CD4-positive, alpha-beta T cell treated with Interleukin-15 for 1 hour (primary cell): ENCODE data around the gene COL26A1.
"Not testable (repeated sequence)": the region's sequence is repeated elsewhere in the genome, so short reads cannot be mapped to it uniquely, and the experiment has no call there.

ENCODE experiments used
- DNase-seq: peaks from one replicate; pipeline ENCODE4 v3.0.0-alpha.2; 2020

COL26A1 gene

GRCh38 chr7:101555921-101556275 lies 193.2 kb downstream of the COL26A1 start:
- DNase-seq, result no peak

DNA sequence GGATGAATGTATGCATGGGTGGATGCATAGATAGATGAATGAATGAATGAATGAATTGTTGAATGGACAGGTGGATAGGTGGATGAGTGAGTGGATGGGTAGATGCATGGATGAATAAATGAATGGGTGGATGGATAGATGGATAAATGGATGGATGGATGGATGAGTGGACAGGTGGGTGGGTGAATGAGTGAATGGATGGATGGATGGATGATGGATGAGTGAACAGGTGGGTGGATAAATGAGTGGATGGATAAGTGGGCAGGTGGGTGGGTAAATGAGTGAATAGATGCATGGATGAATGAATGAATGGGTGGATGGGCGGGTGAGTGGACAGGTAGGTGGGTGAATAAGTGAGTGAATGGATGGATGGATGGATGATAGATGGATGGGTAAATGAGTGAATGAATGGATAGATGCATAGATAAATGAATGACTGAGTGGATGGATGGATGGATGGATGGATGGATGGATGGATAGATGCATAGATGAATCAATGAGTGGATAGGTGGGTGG lies 193.8 kb downstream of the COL26A1 start:
- DNase-seq, result no peak

DNA sequence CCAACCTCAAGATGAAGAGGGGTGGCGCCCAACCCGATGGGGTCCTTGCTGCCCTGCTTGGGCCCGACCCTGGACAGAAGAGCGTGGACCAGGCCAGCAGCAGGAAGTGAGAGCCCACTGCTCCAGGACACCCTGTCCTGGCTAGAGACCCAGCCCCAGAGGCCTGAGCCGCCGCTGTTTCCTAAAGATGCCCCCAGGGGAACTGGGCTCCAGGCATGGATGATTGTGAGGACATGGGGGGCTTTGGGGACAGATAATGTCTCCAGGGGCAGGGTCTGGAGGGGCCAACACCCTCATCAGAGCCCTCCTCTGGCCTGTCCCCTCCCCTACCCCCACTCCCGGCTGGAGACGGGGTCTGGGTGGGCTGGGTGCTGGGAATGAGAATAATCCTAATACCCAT lies 194.7 kb downstream of the COL26A1 start:
- DNase-seq, result peak; percentile 8

GRCh38 chr7:101557978-101558741 lies 195.5 kb downstream of the COL26A1 start:
- peak; percentile 11 for DNase-seq

GRCh38 chr7:101558742-101559325 lies 196.2 kb downstream of the COL26A1 start:
- peak; percentile 5 for DNase-seq

- no peak for DNase-seq
Observed at GRCh38 chr7:101559586-101559985, 196.9 kb downstream of the COL26A1 start.

GRCh38 chr7:101560021-101560420 lies 197.3 kb downstream of the COL26A1 start:
- DNase-seq, result not testable (repeated sequence)

GRCh38 chr7:101560856-101561255 lies 198.2 kb downstream of the COL26A1 start:
- peak; percentile 7 for DNase-seq

DNA sequence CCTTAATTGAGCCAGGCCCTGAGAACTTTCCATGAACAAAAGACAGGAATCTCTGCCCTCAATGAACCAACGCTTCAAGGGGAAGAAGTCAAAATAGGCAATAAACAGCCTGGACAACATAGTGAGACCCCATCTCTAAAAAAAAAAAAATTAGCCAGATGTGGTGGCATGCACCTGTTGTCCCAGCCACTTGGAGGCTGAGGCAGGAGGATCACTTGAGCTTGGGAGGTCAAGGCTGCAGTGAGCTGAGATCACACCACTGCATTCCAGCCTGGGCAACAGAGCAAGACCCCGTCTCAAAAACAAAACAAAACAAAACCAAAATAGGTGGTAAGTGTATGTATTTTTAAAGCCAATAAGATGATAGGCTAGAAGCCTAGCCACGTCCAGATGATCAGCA lies 198.6 kb downstream of the COL26A1 start:
- DNase-seq, result peak; percentile 5

DNA sequence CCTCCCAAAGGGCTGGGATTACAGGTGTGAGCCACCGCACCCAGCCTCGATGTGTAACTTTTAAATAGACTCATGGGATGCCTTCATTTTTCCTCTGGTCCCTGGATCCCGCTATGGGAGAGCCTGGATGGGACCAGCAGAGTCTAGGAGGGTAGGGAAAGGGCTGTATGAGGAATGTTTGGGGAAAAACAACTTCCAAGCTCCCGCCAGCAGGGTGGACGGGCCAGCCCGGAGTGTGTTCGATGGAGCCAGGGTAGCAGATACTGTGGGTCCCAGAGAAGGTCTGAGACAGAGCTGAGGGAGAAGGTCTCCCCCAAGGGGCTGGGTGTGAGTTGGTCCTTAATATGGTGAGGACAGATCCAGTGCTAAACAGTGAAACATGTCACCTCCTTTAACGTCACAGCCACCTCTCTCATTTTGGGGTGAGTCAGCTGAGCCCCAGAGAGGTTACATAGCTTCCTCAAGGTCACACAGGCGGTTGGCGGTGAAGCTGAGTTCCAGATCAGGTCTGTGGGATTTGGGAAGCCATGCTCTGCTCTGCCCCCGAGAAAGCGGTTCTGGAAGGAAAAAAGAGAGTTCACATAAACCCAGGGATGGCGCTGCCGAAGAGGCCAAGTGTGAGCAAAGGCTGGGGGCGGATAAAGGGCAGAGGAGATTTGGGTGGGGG lies 200.0 kb downstream of the COL26A1 start:
- peak; percentile 12 for DNase-seq

DNA sequence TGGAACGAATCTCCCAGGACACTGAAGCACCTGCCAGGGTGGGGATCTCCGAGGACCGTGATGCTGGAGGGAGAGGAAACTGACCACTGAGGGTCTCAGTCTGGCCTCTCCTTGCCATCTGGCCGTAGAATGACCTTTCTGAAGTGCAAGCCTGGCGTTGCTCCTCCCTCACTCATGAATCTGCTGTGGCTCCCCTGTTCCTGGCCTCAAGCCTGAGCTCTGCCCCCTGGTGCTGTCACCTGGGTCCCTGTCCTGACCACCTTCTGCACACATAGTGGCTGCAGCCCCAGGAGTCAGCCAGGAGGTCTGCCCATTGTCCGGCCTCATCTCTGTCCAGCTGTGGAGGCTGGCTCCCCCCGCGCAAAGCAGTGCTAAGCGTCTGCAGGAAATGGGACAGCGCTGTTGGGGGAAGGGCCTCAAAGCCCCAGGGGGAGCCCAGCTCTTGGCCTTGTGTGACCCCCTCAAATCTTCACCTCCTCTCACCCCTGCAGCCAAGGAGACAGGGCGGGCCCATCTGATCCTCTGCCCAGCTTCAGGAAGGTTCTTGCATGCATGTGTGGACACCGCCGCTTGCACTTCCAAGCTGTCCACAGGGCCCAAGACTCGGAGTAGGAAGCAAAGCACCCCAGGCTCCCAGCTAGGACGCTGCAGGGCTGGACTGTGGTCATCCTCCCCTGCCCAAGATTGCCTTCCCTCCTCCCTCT lies 200.7 kb downstream of the COL26A1 start:
- peak; percentile 13 for DNase-seq

DNA sequence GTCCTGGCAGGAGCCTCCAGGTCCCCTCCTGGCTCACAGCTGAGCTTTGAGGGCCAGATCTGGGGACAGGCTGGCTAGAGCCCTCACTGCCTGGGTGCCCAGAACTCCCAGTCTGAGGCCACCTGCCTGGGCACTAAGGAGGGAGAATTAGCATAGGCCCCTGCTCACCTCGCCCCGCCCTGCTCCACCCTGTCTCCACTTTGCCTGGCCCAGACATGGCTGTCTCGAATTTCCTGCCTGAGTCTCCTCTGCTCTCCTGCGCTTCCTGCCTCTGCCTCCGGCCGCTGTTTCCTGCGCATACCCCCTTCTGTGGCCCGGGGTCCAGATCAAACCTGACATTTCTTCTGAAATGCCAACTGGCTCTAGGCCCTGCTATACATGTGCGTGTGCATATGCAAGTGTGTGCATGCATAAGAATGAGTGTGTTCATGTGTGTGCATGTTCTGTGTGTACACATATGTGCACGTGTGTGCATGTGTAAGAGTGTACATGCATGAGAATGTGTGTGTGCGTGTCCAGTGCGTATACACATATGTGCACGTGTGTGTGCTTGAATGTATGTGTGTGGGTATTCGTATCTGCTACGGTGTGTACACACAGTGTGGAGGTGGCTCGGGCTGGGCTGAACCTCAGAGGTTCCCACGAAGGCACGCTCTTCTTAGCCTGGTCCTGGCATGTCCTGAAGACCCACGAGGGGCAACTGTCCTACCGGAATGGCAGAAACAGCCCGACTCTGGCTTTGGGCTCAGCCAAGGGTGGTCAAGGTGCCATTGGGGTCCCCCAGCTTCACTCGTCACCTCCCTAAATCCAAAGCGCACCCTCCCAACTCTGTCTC lies 201.5 kb downstream of the COL26A1 start:
- DNase-seq, result peak; percentile 12

DNA sequence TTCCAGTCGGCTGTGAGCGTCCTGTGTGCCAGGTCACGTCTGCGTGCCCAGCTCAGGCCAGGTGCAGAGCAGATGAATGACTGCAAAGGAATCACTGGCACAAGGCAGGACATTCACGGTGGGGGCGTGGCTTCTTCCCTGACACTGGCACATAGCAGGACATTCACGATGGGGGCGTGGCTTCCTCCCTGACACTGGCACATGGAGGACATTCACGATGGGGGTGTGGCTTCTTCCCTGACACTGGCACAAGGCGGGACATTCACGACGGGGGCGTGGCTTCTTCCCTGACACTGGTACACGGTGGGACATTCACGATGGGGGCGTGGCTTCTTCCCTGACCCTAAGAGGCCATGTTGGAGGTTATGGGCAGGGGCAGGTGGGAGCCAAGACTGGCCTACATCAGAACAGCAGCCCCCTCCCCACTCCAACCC lies 202.1 kb downstream of the COL26A1 start:
- peak; percentile 7 for DNase-seq

- peak; percentile 13 for DNase-seq
Observed at GRCh38 chr7:101565601-101566209, 203.0 kb downstream of the COL26A1 start.

GRCh38 chr7:101567230-101567629 lies 204.6 kb downstream of the COL26A1 start:
- DNase-seq, result no peak

DNA sequence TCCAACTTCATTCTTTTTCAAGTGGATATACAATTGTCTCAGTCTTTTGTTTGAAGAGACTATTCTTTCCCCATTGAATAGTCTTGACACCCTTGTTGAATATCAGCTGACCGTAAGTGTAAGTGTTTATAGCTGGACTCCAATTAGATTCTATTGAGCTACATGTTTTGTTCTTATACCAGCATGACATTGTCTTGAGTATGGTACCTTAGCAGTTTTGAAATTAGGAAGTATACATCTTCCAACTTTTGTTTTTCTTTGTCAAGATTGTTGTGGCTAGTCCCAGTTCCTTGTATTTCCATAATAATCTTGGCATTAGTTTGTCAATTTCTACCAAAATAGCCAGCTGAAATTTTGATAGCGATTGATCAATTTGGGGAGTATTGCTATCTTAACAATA lies 209.5 kb downstream of the COL26A1 start:
- no peak for DNase-seq

- DNase-seq, result no peak
Observed at GRCh38 chr7:101575168-101575567, 212.5 kb downstream of the COL26A1 start.

DNA sequence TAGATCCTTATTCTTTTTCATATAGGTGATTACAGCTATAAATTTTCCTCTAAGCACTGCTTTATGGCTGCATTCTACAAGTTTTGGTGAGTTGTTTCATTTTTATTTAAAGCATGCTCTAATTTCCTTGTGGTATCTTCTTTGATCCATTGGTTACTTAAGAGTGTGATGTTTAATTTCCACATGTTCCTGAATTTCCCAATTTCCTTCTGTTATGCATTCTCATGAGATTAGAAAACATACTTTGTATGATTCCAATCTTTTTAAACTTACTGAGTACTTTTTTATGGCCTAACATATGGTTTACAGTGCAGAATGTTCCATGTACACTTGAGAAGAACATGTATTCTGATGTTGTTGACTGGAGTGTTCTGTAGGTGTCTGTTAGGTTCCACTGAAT lies 213.0 kb downstream of the COL26A1 start:
- DNase-seq, result no peak

DNA sequence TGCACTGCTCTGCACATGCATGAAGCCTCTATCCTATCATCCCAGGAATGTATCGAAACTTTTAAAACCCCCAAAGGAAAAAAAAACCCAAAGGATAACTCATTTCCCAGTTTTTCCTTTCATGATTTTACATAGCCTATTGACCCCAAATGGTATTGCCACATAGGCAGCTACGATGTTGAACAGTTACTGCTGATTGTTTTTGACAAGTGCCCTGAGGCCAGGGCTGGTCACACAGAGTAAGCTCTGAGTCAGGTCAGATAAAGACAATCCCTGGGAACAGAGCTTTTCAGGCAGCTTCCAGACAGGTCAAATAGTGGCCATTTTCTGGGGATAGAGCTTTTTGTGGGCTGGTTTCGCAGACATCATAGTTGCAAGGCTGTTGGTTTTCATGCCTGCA lies 214.3 kb downstream of the COL26A1 start:
- no peak for DNase-seq

DNA sequence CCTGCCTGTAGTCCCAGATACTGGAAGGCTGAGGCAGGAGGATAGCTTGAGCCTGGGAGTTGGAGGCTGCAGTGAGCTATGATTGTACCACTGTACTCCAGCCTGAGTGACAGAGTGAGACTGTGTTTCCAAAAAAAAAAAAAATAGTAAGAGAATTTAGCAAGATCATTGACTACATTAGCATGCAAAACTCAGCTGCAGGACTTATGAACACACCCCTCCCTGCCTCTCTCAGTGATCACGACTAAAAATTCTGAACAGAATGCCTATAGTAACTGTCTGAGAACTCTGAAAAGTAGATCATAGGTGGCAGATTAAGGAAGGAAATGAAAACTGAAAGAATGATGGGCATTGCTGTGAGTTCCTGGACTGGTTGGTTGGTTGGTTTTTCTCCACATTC lies 215.9 kb downstream of the COL26A1 start:
- no peak for DNase-seq

- no peak for DNase-seq
Observed at GRCh38 chr7:101580596-101580995, 217.9 kb downstream of the COL26A1 start.

GRCh38 chr7:101581891-101582290 lies 219.2 kb downstream of the COL26A1 start:
- no peak for DNase-seq
